ENCODE results near the gene ATP8B4. TPM values are rescaled to one million over a fixed set of nuclear protein-coding genes. Genes with fewer than 3 reads are reported as not detected.
"Not testable (repeated sequence)": the region's sequence is repeated elsewhere in the genome, so short reads cannot be mapped to it uniquely, and the experiment has no call there.

Gene ATP8B4
- total RNA-seq, 4 donors from 2014 or later, result 5.2 to 24.3 (median 7.6) TPM

GRCh38 chr15:50137330-50137761, 18.3 kb upstream of the ATP8B4 start:
- Histone ChIP-seq H3K27me3 (no peaks in the 10 kb centered on the region), H3K9me3 (no peaks in the 10 kb centered on the region), H3K4me3 (replicated peaks in 1 of 3) (no peak overlapping the region), H3K36me3 (no peaks in the 10 kb centered on the region), H3K4me1 (peaks cover 19 to 22% of the 10 kb centered on the region in 2 donors), H3K27ac (no peak overlapping the region)
- intact Hi-C loops (cut with DNase I), result no loop called here
- no peak for TF ChIP-seq CTCF (IDR thresholded peaks at IDR 0.05)
- TF ChIP-seq POLR2A (IDR thresholded peaks at IDR 0.05), result no peak
- no peak for DNase-seq
- 91 to 94% methylated on average over 7 of the region's 7 CpGs for WGBS, 2 donors

DNA sequence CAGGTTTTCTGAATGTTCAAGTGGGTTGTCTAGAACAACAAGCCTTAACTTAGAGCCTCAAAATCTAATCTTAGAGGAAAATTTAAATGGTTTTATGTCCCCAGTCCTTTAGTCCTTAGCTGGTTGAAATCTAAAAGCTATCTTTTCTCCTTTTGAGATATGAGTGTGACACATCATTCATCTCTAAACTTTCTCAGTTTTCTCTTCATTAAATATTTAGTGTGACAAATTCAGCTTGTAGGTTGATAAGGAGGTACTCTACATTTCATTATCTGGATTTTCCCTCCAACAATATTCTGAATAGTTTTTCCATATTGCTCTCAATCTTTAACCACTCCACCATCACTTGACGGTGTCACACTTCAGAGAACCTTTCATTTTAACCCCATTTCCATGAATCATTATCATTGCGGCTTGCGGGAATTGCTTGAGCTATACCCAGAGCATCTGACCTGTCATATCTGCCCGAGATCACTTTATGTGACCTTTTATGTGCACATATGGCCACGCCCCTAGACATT, 16.1 kb upstream of the ATP8B4 start:
- Histone ChIP-seq H3K9me3 (no peaks in the 10 kb centered on the region), H3K27me3 (no peaks in the 10 kb centered on the region), H3K27ac (peak overlapping the region in 1 of 3 donors; percentile 44), H3K4me1 (peaks cover 19 to 22% of the 10 kb centered on the region in 2 donors), H3K36me3 (no peaks in the 10 kb centered on the region), H3K4me3 (replicated peaks in 1 of 3) (no peak overlapping the region)
- DNase-seq, result no peak
- intact Hi-C loops (cut with DNase I), result no loop called here
- WGBS, 2 donors, result 77 to 85% methylated on average over 5 of the region's 5 CpGs
- TF ChIP-seq CTCF (IDR thresholded peaks at IDR 0.05) (no peak), POLR2A (IDR thresholded peaks at IDR 0.05) (no peak)

GRCh38 chr15:50134524-50135024, 15.5 kb upstream of the ATP8B4 start:
- intact Hi-C loops (cut with DNase I), result no loop called here
- 12 to 13% methylated on average over 2 of the region's 2 CpGs for WGBS, 2 donors
- H3K9me3 ChIP-seq, result no peaks in the 10 kb centered on the region
- H3K27me3 ChIP-seq, result no peaks in the 10 kb centered on the region
- H3K4me1 ChIP-seq, result peaks cover 19 to 22% of the 10 kb centered on the region in 2 donors
- DNase-seq, result no peak
- TF ChIP-seq CTCF (IDR thresholded peaks at IDR 0.05), result no peak
- TF ChIP-seq POLR2A (IDR thresholded peaks at IDR 0.05), result no peak
- no peak overlapping the region for H3K4me3 ChIP-seq (replicated peaks in 1 of 3)
- peak overlapping the region in 1 of 3 donors; percentile 44 for H3K27ac ChIP-seq
- no peaks in the 10 kb centered on the region for H3K36me3 ChIP-seq

DNA sequence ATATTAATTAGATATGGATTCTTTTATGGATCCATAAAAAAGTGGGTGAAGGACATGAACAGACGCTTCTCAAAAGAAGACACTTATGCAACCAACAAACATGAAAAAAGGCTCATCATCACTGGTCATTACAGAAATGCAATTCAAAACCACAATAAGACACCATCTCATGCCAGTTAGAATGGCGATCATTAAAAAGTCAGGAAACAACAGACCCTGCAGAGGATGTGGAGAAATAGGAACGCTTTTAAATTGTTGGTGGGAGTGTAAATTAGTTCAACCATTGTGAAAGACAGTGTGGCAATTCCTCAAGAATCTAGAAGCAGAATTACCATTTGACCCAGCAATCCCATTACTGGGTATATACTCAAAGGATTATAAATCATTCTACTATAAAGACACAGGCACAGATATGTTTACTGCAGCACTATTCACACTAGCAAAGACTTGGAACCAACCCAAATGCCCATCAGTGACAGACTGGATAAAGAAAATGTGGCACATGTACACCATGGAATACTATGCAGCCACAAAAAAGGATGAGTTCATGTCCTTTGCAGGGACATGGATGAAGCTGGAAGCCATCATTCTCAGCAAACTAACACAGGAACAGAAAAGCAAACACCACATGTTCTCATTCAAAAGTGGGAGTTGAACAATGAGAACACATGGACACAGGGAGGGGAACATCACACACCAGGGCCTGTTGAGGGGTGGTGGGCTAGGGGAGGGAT, 13.4 kb upstream of the ATP8B4 start:
- intact Hi-C loops (cut with DNase I); H3K36me3 ChIP-seq; H3K27me3 ChIP-seq; H3K9me3 ChIP-seq; H3K27ac ChIP-seq; DNase-seq; H3K4me3 ChIP-seq (replicated peaks in 1 of 3): not testable (repeated sequence)
- 87 to 97% methylated on average over 3 of the region's 3 CpGs for WGBS, 2 donors
- peaks cover 19 to 22% of the 10 kb centered on the region in 2 donors for H3K4me1 ChIP-seq

DNA sequence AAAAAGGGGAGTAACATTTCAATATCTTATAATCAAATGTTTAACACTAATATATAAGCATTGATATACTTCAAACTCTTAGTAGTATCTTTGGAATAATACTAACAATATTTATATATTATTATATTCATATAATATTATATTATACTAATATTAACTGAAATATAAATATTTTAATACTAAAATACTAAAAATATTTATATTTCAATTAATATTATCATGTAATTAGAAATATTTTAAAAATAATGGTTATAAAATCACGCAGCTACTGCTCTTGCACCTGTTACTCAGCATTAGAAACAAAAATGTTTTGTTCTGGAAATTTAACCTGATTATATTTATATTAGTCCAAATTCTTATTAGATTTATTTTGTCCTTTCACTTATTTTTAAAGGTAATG, 12.6 kb upstream of the ATP8B4 start:
- no peak overlapping the region for H3K4me3 ChIP-seq (replicated peaks in 1 of 3)
- H3K4me1 ChIP-seq, result peaks cover 19 to 22% of the 10 kb centered on the region in 2 donors
- WGBS, 2 donors, result 96 to 99% methylated on average over 1 of the region's 1 CpG
- no peaks in the 10 kb centered on the region for H3K36me3 ChIP-seq
- H3K27me3 ChIP-seq, result no peaks in the 10 kb centered on the region
- intact Hi-C loops (cut with DNase I), result no loop called here
- H3K9me3 ChIP-seq, result no peaks in the 10 kb centered on the region
- DNase-seq, result no peak
- no peak overlapping the region for H3K27ac ChIP-seq
- TF ChIP-seq POLR2A (IDR thresholded peaks at IDR 0.05), result no peak
- TF ChIP-seq CTCF (IDR thresholded peaks at IDR 0.05), result no peak

All from thyroid gland (tissue), 4 donors.